ENCODE data around the gene SASH3.

DNA sequence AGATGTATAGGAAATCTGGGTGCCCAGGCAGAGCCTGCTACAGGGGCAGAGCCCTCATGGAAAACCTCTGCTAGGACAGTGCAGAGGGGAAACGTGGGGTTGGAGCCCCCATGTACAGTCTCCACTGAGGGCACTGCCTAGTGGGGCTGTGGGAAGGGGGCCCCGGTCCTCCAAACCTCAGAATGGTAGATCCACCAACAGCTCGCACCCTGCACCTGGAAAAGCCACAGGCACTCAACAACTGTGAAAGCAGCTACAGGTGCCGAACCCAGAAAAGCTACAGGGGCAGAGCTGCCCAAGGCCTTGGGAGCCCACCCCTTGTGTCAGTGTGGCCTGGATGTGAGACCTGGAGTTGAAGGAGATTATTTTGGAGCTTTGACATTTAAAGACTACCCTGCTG is 46.4 kb upstream of the SASH3 start:
- TF ChIP-seq, protein P1, sequence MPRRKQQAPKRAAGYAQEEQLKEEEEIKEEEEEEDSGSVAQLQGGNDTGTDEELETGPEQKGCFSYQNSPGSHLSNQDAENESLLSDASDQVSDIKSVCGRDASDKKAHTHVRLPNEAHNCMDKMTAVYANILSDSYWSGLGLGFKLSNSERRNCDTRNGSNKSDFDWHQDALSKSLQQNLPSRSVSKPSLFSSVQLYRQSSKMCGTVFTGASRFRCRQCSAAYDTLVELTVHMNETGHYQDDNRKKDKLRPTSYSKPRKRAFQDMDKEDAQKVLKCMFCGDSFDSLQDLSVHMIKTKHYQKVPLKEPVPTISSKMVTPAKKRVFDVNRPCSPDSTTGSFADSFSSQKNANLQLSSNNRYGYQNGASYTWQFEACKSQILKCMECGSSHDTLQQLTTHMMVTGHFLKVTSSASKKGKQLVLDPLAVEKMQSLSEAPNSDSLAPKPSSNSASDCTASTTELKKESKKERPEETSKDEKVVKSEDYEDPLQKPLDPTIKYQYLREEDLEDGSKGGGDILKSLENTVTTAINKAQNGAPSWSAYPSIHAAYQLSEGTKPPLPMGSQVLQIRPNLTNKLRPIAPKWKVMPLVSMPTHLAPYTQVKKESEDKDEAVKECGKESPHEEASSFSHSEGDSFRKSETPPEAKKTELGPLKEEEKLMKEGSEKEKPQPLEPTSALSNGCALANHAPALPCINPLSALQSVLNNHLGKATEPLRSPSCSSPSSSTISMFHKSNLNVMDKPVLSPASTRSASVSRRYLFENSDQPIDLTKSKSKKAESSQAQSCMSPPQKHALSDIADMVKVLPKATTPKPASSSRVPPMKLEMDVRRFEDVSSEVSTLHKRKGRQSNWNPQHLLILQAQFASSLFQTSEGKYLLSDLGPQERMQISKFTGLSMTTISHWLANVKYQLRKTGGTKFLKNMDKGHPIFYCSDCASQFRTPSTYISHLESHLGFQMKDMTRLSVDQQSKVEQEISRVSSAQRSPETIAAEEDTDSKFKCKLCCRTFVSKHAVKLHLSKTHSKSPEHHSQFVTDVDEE (CRISPR knock-in tag; IDR thresholded peaks at IDR 0.05): no peak
- TF ChIP-seq ZFP30 (CRISPR knock-in tag; IDR thresholded peaks at IDR 0.05): no peak
